Gastrocnemius medialis (tissue), 4 donors: ENCODE results near the gene CCL7. TPM values are rescaled to one million over a fixed set of nuclear protein-coding genes. Genes with fewer than 3 reads are reported as not detected.

Experiments used
- ATAC-seq, 2 donors: fragments of 150-250 bp; one replicate each; pipeline ENCODE4 v1.9.1; 2016
- DNase-seq, 2 donors: peaks; one replicate each; pipeline ENCODE4 v3.0.0-alpha.2; 2019
- H3K27ac ChIP-seq, 4 donors: fragments of 200-600 bp; sonication (generic); 1 replicate in 1 of 4; 2 replicates in 3 of 4; pipeline ENCODE4 v1.5.1; 2016 to 2018; ENCODE audit warnings: mild to moderate bottlenecking in 2 of 4, moderate library complexity in 1 of 4
- H3K27me3 ChIP-seq, 3 donors: fragments of 200-600 bp; sonication (generic) in 2 of 3; 1 replicate in 1 of 3; 2 replicates in 2 of 3; pipeline versions ENCODE4 v1.5.1 to v1.6.0; 2016 to 2019; ENCODE audit warnings: mild to moderate bottlenecking in 1 of 3, moderate library complexity in 1 of 3
- H3K36me3 ChIP-seq, 2 donors: fragments of 200-600 bp; sonication (generic) in 1 of 2; one replicate each; pipeline ENCODE4 v1.5.1; 2017 to 2018
- H3K4me1 ChIP-seq, 2 donors: fragments of 200-600 bp; sonication (generic) in 1 of 2; one replicate each; pipeline ENCODE4 v1.5.1; 2016 to 2017; ENCODE audit warnings: mild to moderate bottlenecking in 2 of 2
- H3K4me3 ChIP-seq, 4 donors: fragments of 200-600 bp; sonication (generic) in 3 of 4; 1 replicate in 1 of 4; 2 replicates in 3 of 4; pipeline ENCODE4 v1.5.1; 2016 to 2019; ENCODE audit warnings: mild to moderate bottlenecking in 2 of 4
- H3K9me3 ChIP-seq, 3 donors: fragments of 200-600 bp; sonication (generic) in 2 of 3; 1 replicate in 1 of 3; 2 replicates in 2 of 3; pipeline ENCODE4 v1.5.1; 2016 to 2019
- CTCF ChIP-seq, 5 experiments: fragments of 450-650 bp in 3 of 5; fragments of 200-600 bp in 2 of 5; sonication (generic) in 2 of 5; IDR thresholded peaks in 4 of 5; conservative IDR thresholded peaks in 1 of 5; 1 replicate in 4 of 5; 2 replicates in 1 of 5; pipeline ENCODE4 v1.5.1; 2016 to 2019; ENCODE audit warnings: antibody characterized with exemption in 5 of 5, mild to moderate bottlenecking in 3 of 5, moderate library complexity in 3 of 5
- POLR2A ChIP-seq, 2 donors: fragments of 450-650 bp; IDR thresholded peaks; one replicate each; pipeline ENCODE4 v1.6.1; 2017; ENCODE audit warnings: antibody characterized with exemption in 2 of 2, mild to moderate bottlenecking in 2 of 2, moderate library complexity in 2 of 2
- in situ Hi-C, 4 donors: fragments of 200-750 bp; cut with MboI; loops; one replicate each; pipeline versions ENCODE4 v1.15.0 to v1.8.0; 2017; ENCODE audit warnings: low sequenced_read_pairs in 4 of 4
- intact Hi-C: fragments of 100-400 bp; cut with DNase I; formaldehyde crosslinking; loops from one replicate; pipeline ENCODE4 v1.15.1; 2023; ENCODE audit warnings: low total_unique reads
- total RNA-seq, 4 donors: library from RNA; depleted of rRNA; stranded (reverse); fragments of >200 nt; gene quantifications; one replicate each; pipeline versions ENCODE4 v1.1.0 to v1.2.3, GENCODE V29; 2016

CCL7 gene
- total RNA-seq, 4 donors from 2014 or later: not detected

DNA sequence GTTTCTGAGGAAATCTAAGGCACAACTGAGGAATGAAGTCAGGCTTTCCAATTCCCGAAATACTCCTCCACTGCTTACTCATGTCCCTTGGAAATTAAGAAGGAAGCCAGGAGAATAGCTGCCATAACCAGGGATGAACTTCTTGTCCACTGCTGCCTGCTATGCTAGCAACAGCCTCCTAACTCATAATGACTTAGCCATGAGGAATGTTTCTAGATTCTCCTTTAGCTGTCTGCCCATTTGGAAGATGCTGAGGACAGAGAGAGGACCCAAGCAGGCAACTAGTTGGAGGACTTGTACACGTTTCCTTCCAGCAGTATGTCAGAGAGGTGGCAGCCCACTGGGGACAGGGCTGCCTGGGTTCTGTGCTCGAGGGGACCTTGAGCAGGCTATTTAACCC is 15.9 kb upstream of the CCL7 start:
- Histone ChIP-seq H3K27me3 (no peaks in the 10 kb centered on the region), H3K4me1 (peaks cover 34 to 66% of the 10 kb centered on the region in 2 donors), H3K27ac (peak overlapping the region; percentile 67 to 83 (median 77)), H3K36me3 (no peaks in the 10 kb centered on the region), H3K4me3 (no peak overlapping the region), H3K9me3 (no peaks in the 10 kb centered on the region)
- TF ChIP-seq CTCF (IDR thresholded peaks at IDR 0.05 in 4 of 5, conservative IDR thresholded peaks at IDR 0.05 in 1 of 5) (no peak), POLR2A (IDR thresholded peaks at IDR 0.05) (no peak)
- DNase-seq (peak; percentile 23 to 31), ATAC-seq (peak; percentile 43 to 54)
- in situ Hi-C loops (no loop called here), intact Hi-C loops (loop anchor here (5.0 kb wide), 1 partner anchor 58 kb away; no protein-coding TSS in a partner anchor)

- DNase-seq: peak; percentile 53 to 59
- H3K4me3 ChIP-seq: peak within 1 kb of the TSS; percentile 24 to 48 (median 37)
- H3K27ac ChIP-seq: peak within 1 kb of the TSS; percentile 67 to 83 (median 77)
- no peaks in the 10 kb centered on the region for H3K27me3 ChIP-seq
- intact Hi-C loops (loop anchor here (5.0 kb wide), 1 partner anchor 57 kb away; no protein-coding TSS in a partner anchor), in situ Hi-C loops (no loop called here)
- H3K9me3 ChIP-seq: no peaks in the 10 kb centered on the region
- H3K36me3 ChIP-seq: no peaks in the 10 kb centered on the region
- H3K4me1 ChIP-seq: peaks cover 34 to 59% of the 10 kb centered on the region in 2 donors
- TF ChIP-seq CTCF (IDR thresholded peaks at IDR 0.05 in 4 of 5, conservative IDR thresholded peaks at IDR 0.05 in 1 of 5) (no peak), POLR2A (IDR thresholded peaks at IDR 0.05) (peak in 1 of 2 donors; percentile 63)
- ATAC-seq: peak; percentile 27 to 34
These were observed 15.2 kb upstream of the CCL7 start, which contains the start of gene CCL2 for GRCh38 chr17:34254651-34255380. Gene CCL2 (plus strand): TSS chr17:34255285. CDS start chr17:34255350, 65 bp downstream.

DNA sequence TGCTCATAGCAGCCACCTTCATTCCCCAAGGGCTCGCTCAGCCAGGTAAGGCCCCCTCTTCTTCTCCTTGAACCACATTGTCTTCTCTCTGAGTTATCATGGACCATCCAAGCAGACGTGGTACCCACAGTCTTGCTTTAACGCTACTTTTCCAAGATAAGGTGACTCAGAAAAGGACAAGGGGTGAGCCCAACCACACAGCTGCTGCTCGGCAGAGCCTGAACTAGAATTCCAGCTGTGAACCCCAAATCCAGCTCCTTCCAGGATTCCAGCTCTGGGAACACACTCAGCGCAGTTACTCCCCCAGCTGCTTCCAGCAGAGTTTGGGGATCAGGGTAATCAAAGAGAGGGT is 14.7 kb upstream of the CCL7 start:
- H3K27me3 ChIP-seq: no peaks in the 10 kb centered on the region
- ATAC-seq: no peak
- peaks cover 34 to 53% of the 10 kb centered on the region in 2 donors for H3K4me1 ChIP-seq
- TF ChIP-seq POLR2A (IDR thresholded peaks at IDR 0.05) (no peak), CTCF (IDR thresholded peaks at IDR 0.05 in 4 of 5, conservative IDR thresholded peaks at IDR 0.05 in 1 of 5) (no peak)
- intact Hi-C loops: no loop called here
- in situ Hi-C loops: no loop called here
- H3K27ac ChIP-seq: peak overlapping the region; percentile 67 to 83 (median 77)
- no peak for DNase-seq
- H3K4me3 ChIP-seq: peak overlapping the region; percentile 24 to 48 (median 37)
- H3K9me3 ChIP-seq: no peaks in the 10 kb centered on the region
- H3K36me3 ChIP-seq: no peaks in the 10 kb centered on the region

GRCh38 chr17:34255841-34256240 is 14.2 kb upstream of the CCL7 start:
- TF ChIP-seq POLR2A (IDR thresholded peaks at IDR 0.05) (no peak), CTCF (IDR thresholded peaks at IDR 0.05 in 4 of 5, conservative IDR thresholded peaks at IDR 0.05 in 1 of 5) (no peak)
- intact Hi-C loops: no loop called here
- Histone ChIP-seq H3K27ac (peak overlapping the region; percentile 67 to 83 (median 77)), H3K4me3 (peak overlapping the region in 3 of 4 donors; percentile 24 to 48 (median 38)), H3K27me3 (no peaks in the 10 kb centered on the region), H3K36me3 (no peaks in the 10 kb centered on the region), H3K4me1 (peaks cover 34 to 49% of the 10 kb centered on the region in 2 donors), H3K9me3 (no peaks in the 10 kb centered on the region)
- ATAC-seq (no peak), DNase-seq (no peak)
- in situ Hi-C loops: no loop called here
